Measurements from ENCODE around the gene CCDC85B. TPM values are rescaled to one million over a fixed set of nuclear protein-coding genes. Genes with fewer than 3 reads are reported as not detected.

The CCDC85B gene
- total and polyA plus RNA-seq, 2 of the 8 experiments (the other 6 are each of a cell fraction or from before 2014, with no cell fraction given), result 19.8 to 30.8 TPM

DNA sequence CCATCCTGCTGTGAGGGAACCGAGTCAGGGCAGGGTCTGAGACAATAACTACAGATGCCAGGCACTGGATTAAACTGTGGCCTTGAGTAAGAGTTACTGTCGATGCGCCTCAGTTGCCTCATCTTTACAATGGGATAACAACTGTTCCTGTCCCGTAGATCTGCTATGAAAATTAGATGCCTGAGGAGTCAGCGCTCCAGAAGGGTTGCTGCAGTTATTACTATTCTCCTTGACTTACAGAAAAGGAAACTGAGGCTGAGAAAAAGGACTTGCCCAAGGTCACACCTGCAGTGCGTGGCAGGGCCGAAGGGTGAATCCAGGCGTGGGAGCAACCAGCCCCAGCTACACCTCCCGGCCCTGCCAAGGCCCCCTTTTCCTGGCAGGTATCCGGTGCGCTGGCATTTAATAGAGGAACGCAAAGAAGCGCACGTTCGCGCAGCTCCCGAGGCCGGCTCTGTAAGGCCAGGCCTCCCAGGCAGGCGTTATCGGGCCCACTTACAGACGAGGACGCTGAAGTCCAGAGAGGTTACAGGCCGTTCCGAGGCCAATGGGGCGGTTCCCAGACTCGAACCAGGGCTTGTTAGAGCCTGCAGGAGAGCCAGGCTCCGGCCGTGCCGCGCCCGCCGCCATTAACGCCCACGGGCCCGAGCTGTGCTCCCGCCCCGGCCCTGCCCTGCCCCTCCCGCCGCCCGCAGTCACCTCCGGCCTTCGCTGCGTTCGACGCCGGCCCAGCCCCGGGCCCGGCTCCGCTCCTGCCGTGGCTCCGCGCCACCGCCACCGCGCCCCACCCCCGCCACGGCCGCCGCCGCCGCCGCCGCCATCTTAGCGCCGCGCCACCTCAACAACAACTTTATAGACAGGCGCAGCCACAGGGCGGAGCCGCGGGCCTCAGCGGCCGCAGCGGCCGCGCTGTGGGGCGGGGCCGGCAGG lies 28.0 kb downstream of the CCDC85B start, which contains the start of gene C11orf68:
C11orf68 (minus strand) TSS at position 852 of the 930 bp plus-strand sequence; CDS start at position 821, 31 bp downstream.
- Histone ChIP-seq H3K18ac (ENCODE audit: extremely low read depth, low read length) (peak within 1 kb of the TSS; percentile 93), H2BK15ac (ENCODE audit: low read length) (peak within 1 kb of the TSS; percentile 40; the same call in 1 of the 2 replicates), H3K56ac (replicated peaks; ENCODE audit: insufficient read length, low read depth, low read length) (peak within 1 kb of the TSS; percentile 69), H3K4ac (replicated peaks; ENCODE audit: insufficient read length, low read depth, low read length) (peak within 1 kb of the TSS; percentile 97), H2BK20ac (ENCODE audit: low read length) (no peak within 1 kb of the TSS), H3K27ac (ENCODE audit: low read depth, low read length) (peak within 1 kb of the TSS; percentile 80), H3K79me1 (ENCODE audit: low read depth, low read length) (peaks cover 7% of the 10 kb centered on the region; the same call in 1 of the 2 replicates), H2AFZ (ENCODE audit: low read length) (no peak within 1 kb of the TSS), H2BK12ac (ENCODE audit: low read depth, low read length) (no peak within 1 kb of the TSS; the same call in 1 of the 2 replicates), H3K4me2 (ENCODE audit: insufficient read depth in 1 of 2, low read depth in 2 of 2, low read length in 2 of 2) (peak within 1 kb of the TSS; percentile 83 to 94), H4K8ac (ENCODE audit: extremely low read depth, insufficient read depth, low read length) (peak within 1 kb of the TSS; percentile 98), H4K91ac (replicated peaks; ENCODE audit: insufficient read length, low read length) (peak within 1 kb of the TSS; percentile 95), H3K4me3 (ENCODE audit: extremely low read depth in 1 of 4, insufficient read depth in 2 of 4, low read depth in 3 of 4, low read length in 4 of 4) (peak within 1 kb of the TSS; percentile 91 to 98 (median 94)), H3K4me1 (replicated peaks in 1 of 4; ENCODE audit: control insufficient read depth in 3 of 4, insufficient read depth in 4 of 4, low read length in 3 of 4) (peaks cover 0 to 22% (median 13%) of the 10 kb centered on the region in 4 experiments; a peak in 4 of 7 replicates), H2AK5ac (ENCODE audit: low read depth, low read length) (peak within 1 kb of the TSS; percentile 17; the same call in 1 of the 2 replicates), H2BK120ac (replicated peaks; ENCODE audit: low read depth, low read length) (no peak within 1 kb of the TSS), H3K23me2 (ENCODE audit: low read depth, low read length) (peaks cover 13% of the 10 kb centered on the region; the same call in 1 of the 2 replicates), H3K27me3 (replicated peaks in 1 of 4; ENCODE audit: control insufficient read depth in 3 of 4, extremely low read depth in 1 of 4, insufficient read depth in 3 of 4, low read length in 3 of 4) (no peaks in the 10 kb centered on the region), H3K36me3 (ENCODE audit: control insufficient read depth in 2 of 4, insufficient read depth in 4 of 4, low read length in 3 of 4) (peaks cover 0 to 8% (median 5%) of the 10 kb centered on the region in 4 experiments; a peak in 4 of 8 replicates), H4K5ac (ENCODE audit: insufficient read length, low read depth, low read length) (peak within 1 kb of the TSS; percentile 92), H3K23ac (ENCODE audit: insufficient read length) (no peak within 1 kb of the TSS), H4K20me1 (replicated peaks in 1 of 2; ENCODE audit: control insufficient read depth in 1 of 2, insufficient read depth in 2 of 2, low read length in 2 of 2) (peaks cover 0 to 7% of the 10 kb centered on the region in 2 experiments), H3K9ac (replicated peaks in 1 of 4; ENCODE audit: extremely low read depth in 1 of 4, low read depth in 3 of 4, low read length in 3 of 4) (peak within 1 kb of the TSS; percentile 76 to 92 (median 84)), H3K9me3 (ENCODE audit: insufficient read depth in 2 of 2, low read depth in 1 of 2, low read length in 1 of 2) (no peaks in the 10 kb centered on the region), H2BK5ac (ENCODE audit: low read depth, low read length) (peak within 1 kb of the TSS; percentile 71), H3K14ac (ENCODE audit: insufficient read length) (no peak within 1 kb of the TSS), H3K79me2 (ENCODE audit: control insufficient read depth in 1 of 2, insufficient read depth in 2 of 2, low read length in 2 of 2) (peaks cover 0 to 7% of the 10 kb centered on the region in 2 experiments; a peak in 2 of 4 replicates)
- ChIA-PET CTCF (ENCODE audit: partially characterized antibody) (interaction anchor here (0.6 to 2.3 kb wide), 7 partner anchors 11 to 79 kb away, joined by 3 to 10 read pairs (median 5); partner anchors contain the start of gene FIBP), POLR2A (ENCODE audit: partially characterized antibody) (interaction anchor here (0.5 to 4.9 kb wide), 20 partner anchors 9 to 255 kb away, joined by 3 to 36 read pairs (median 4); partner anchors contain the start of genes CCDC85B, FIBP, MUS81 and SF3B2)
- peak in 1 of 2 experiments; percentile 55 for DNase-seq (ENCODE audit: low read depth in 1 of 2, low spot score in 2 of 2)
- 15% methylated on average over 32 of the region's 77 CpGs; no CpG with 5 or more reads in 1 of the 2 experiments for WGBS, 2 experiments (ENCODE audit: extremely low coverage in 1 of 2, insufficient coverage in 1 of 2, insufficient read length in 1 of 2, insufficient replicate concordance in 2 of 2, low coverage in 1 of 2, low lambda C conversion rate in 2 of 2, missing lambda C conversion rate in 1 of 2)
- no peak for FAIRE-seq
- TF ChIP-seq SP2 (IDR thresholded peaks at IDR 0.05; ENCODE audit: low read length), result no peak
- no peak for TF ChIP-seq EZH2 (IDR thresholded peaks at IDR 0.05; ENCODE audit: low read depth, low read length, severe bottlenecking)
- peak; percentile 8 for TF ChIP-seq ASH2L (IDR thresholded peaks at IDR 0.05; ENCODE audit: low read length)
- TF ChIP-seq POU5F1 (IDR thresholded peaks at IDR 0.05; ENCODE audit: low read depth, low read length), result no peak
- TF ChIP-seq NRF1 (IDR thresholded peaks at IDR 0.05; ENCODE audit: low read depth, low read length), result no peak
- no peak for TF ChIP-seq GABPA (IDR thresholded peaks at IDR 0.05; ENCODE audit: borderline replicate concordance, insufficient read depth, low read length)
- peak; percentile 57 for TF ChIP-seq KDM4A (IDR thresholded peaks at IDR 0.05; ENCODE audit: low read depth, low read length, severe bottlenecking)
- TF ChIP-seq CBX8 (IDR thresholded peaks at IDR 0.05; ENCODE audit: borderline replicate concordance, low read depth, low read length), result no peak
- TF ChIP-seq SIN3A (conservative IDR thresholded peaks at IDR 0.05 in 1 of 2, IDR thresholded peaks at IDR 0.05 in 1 of 2; ENCODE audit: low read depth in 1 of 2, low read length in 2 of 2), result no peak
- no peak for TF ChIP-seq CEBPB (IDR thresholded peaks at IDR 0.05; ENCODE audit: low read depth, low read length)

Measured in H1 (cell line).